Keratinocyte (primary cell): Measurements from ENCODE around the gene MPC1. TPM values are rescaled to one million over a fixed set of nuclear protein-coding genes. Genes with fewer than 3 reads are reported as not detected.
A peak's percentile ranks its signal among the peaks of the same experiment; 100 is the strongest.

Experiments used
- DNase-seq: peaks from one replicate; pipeline ENCODE4 v3.0.0-alpha.2; 2011; ENCODE audit warnings: low read depth, missing footprints, low spot score
- FAIRE-seq: peaks from 2 replicates; lab custom pipeline; 2011; peaks lifted over from hg19 to GRCh38; lab: Jason Lieb, UNC
- H2AFZ ChIP-seq: 2 replicates; pipeline ENCODE4 v1.6.0; 2012; ENCODE audit warnings: low read length, control low read depth, inconsistent platforms; ENCODE audit not compliant: control insufficient read depth
- H3K27ac ChIP-seq: 2 replicates; pipeline ENCODE4 v1.5.1; 2011; ENCODE audit warnings: low read length; ENCODE audit not compliant: control insufficient read depth, insufficient read depth
- H3K27me3 ChIP-seq: 3 replicates; pipeline ENCODE4 v1.6.0; 2011; ENCODE audit warnings: low read length; ENCODE audit not compliant: control insufficient read depth, insufficient read depth; ENCODE audit errors: extremely low read depth
- H3K36me3 ChIP-seq, 2 experiments: 2 replicates in 1 of 2; 3 replicates in 1 of 2; pipeline ENCODE4 v1.5.1; 2011; ENCODE audit warnings: low read length in 2 of 2, mild to moderate bottlenecking in 1 of 2; ENCODE audit not compliant: control insufficient read depth in 2 of 2, insufficient read depth in 2 of 2; ENCODE audit errors: extremely low read depth in 1 of 2
- H3K4me1 ChIP-seq: 3 replicates; pipeline ENCODE4 v1.5.1; 2011; ENCODE audit warnings: low read length; ENCODE audit not compliant: control insufficient read depth, insufficient read depth; ENCODE audit errors: extremely low read depth
- H3K4me2 ChIP-seq: 3 replicates; pipeline ENCODE4 v1.6.0; 2011; ENCODE audit warnings: low read depth, low read length; ENCODE audit not compliant: control insufficient read depth, insufficient read depth; ENCODE audit errors: extremely low read depth
- H3K4me3 ChIP-seq, 3 experiments: fragments of 200-600 bp in 1 of 3; sonication (generic) in 1 of 3; 2 replicates in 2 of 3; 3 replicates in 1 of 3; pipeline ENCODE4 v1.5.1; 2011 to 2016; ENCODE audit warnings: low read length in 3 of 3, mild to moderate bottlenecking in 3 of 3, control low read depth in 2 of 3, inconsistent platforms in 1 of 3, low read depth in 1 of 3, mixed read lengths in 1 of 3, mixed run types in 1 of 3, moderate library complexity in 1 of 3; ENCODE audit not compliant: control insufficient read depth in 2 of 3, insufficient read depth in 2 of 3; ENCODE audit errors: extremely low read depth in 1 of 3
- H3K79me2 ChIP-seq: 2 replicates; pipeline ENCODE4 v1.6.0; 2012; ENCODE audit warnings: low read length; ENCODE audit not compliant: control insufficient read depth, insufficient read depth
- H3K9ac ChIP-seq: 3 replicates; pipeline ENCODE4 v1.6.0; 2011; ENCODE audit warnings: low read length; ENCODE audit not compliant: control insufficient read depth, insufficient read depth; ENCODE audit errors: extremely low read depth
- H3K9me1 ChIP-seq: 3 replicates; pipeline ENCODE4 v1.6.0; 2011; ENCODE audit warnings: low read length; ENCODE audit not compliant: control insufficient read depth, insufficient read depth; ENCODE audit errors: extremely low read depth
- H3K9me3 ChIP-seq: 2 replicates; pipeline ENCODE4 v1.5.1; 2012; ENCODE audit warnings: low read depth, low read length; ENCODE audit not compliant: control insufficient read depth
- H4K20me1 ChIP-seq: 3 replicates; pipeline ENCODE4 v1.6.0; 2011; ENCODE audit warnings: low read length; ENCODE audit not compliant: control insufficient read depth, insufficient read depth; ENCODE audit errors: extremely low read depth
- EZH2 ChIP-seq: IDR thresholded peaks from one replicate; pipeline ENCODE4 v1.6.1; 2012; ENCODE audit warnings: inconsistent platforms, mild to moderate bottlenecking, low read length, moderate library complexity
- dilution Hi-C: fragments of 300-500 bp; cut with MboI; formaldehyde crosslinking; loops from one replicate; pipeline ENCODE4 v1.7.0; 2020; ENCODE audit warnings: low sequenced_read_pairs; ENCODE audit not compliant: extremely low pct_ligation_motif_present
- polyA plus RNA-seq, 5 experiments: library from polyadenylated mRNA; depleted of rRNA in 3 of 5; stranded (reverse) in 3 of 5; stranded (forward) in 1 of 5; unstranded in 1 of 5; fragments of >200 nt; gene quantifications; 1 replicate in 1 of 5; 2 replicates in 3 of 5; 3 replicates in 1 of 5; pipeline versions ENCODE4 v1.2.1 to v1.2.3, GENCODE V29; 2011 to 2012; ENCODE audit warnings: missing spikeins in 2 of 5, low read depth in 1 of 5, low replicate concordance in 1 of 5
- TF ChIP-seq, protein P1 (sequence below), 3 experiments: IDR thresholded peaks in 1 of 3; conservative IDR thresholded peaks in 1 of 3; optimal IDR thresholded peaks in 1 of 3; 2 replicates in 2 of 3; 3 replicates in 1 of 3; pipeline versions ENCODE3 to v1.5.1; 2011; ENCODE audit warnings: low read length in 3 of 3, mild to moderate bottlenecking in 3 of 3, moderate library complexity in 2 of 3, control low read depth in 1 of 3, inconsistent platforms in 1 of 3; ENCODE audit not compliant: insufficient read depth in 2 of 3; ENCODE audit errors: extremely low read depth in 1 of 3

The MPC1 gene
- polyA plus RNA-seq, 1 donor (not counting 4 experiments of a cell fraction or from before 2014, with no cell fraction given): 26.4 TPM

DNA sequence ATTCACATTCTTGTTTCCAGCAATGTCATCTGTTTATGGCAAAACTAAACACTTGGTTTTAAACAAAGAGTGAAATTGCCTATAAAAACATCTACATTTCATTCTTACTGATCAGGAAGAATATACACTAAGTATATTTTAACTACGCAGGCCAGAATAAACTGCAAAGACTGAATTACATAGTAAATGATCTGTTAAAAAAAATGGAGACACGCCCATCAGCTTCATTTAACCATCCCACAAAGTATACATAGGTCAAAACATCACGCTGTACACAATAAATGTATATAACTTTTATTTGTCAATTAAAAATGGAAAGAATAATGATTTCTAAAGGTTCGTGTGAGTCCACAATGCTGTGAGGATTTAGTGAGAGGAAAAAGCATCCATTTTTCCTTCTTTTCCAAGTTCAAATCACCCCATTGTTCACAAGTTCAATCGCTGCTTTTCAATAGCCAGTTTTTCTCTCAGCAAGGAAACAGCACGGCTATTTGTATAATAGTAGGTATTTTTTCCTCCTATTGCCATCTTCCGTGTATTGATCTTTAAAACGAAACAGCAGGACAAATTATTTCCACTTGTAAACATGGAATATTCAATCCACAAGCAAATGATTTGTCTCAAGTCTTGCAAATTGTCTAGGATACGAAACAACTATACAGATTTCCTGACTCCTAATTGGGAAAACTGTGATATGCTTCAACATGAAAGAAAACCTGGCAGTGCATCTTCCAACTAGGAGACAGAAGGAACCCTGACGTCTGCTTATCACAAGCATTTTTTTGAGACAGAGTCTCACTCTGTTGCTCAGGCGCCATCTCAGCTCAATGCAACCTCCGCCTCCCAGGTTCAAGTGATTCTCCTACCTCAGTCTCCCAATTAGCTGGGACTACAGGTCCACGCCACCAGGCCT, 51.0 kb downstream of the MPC1 start:
- no peak overlapping the region for H3K4me3 ChIP-seq
- FAIRE-seq (no peak), DNase-seq (no peak)
- no peaks in the 10 kb centered on the region for H3K27me3 ChIP-seq
- H3K9me3 ChIP-seq: no peaks in the 10 kb centered on the region
- no peak overlapping the region for H2AFZ ChIP-seq
- TF ChIP-seq, protein P1, sequence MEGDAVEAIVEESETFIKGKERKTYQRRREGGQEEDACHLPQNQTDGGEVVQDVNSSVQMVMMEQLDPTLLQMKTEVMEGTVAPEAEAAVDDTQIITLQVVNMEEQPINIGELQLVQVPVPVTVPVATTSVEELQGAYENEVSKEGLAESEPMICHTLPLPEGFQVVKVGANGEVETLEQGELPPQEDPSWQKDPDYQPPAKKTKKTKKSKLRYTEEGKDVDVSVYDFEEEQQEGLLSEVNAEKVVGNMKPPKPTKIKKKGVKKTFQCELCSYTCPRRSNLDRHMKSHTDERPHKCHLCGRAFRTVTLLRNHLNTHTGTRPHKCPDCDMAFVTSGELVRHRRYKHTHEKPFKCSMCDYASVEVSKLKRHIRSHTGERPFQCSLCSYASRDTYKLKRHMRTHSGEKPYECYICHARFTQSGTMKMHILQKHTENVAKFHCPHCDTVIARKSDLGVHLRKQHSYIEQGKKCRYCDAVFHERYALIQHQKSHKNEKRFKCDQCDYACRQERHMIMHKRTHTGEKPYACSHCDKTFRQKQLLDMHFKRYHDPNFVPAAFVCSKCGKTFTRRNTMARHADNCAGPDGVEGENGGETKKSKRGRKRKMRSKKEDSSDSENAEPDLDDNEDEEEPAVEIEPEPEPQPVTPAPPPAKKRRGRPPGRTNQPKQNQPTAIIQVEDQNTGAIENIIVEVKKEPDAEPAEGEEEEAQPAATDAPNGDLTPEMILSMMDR (optimal IDR thresholded peaks at IDR 0.05 in 1 of 3, IDR thresholded peaks at IDR 0.05 in 1 of 3, conservative IDR thresholded peaks at IDR 0.05 in 1 of 3; ENCODE audit: extremely low read depth in 1 of 3, insufficient read depth in 2 of 3, low read length in 3 of 3): no peak
- TF ChIP-seq EZH2: no peak
- no peak overlapping the region for H3K27ac ChIP-seq
- dilution Hi-C loops: no loop called here
- H3K36me3 ChIP-seq: peaks cover 14 to 19% of the 10 kb centered on the region in 2 experiments
- no peak overlapping the region for H3K9ac ChIP-seq
- peaks cover 81% of the 10 kb centered on the region for H3K79me2 ChIP-seq
- H4K20me1 ChIP-seq: peaks cover 8% of the 10 kb centered on the region
- no peaks in the 10 kb centered on the region for H3K4me1 ChIP-seq
- no peak overlapping the region for H3K4me2 ChIP-seq
- no peaks in the 10 kb centered on the region for H3K9me1 ChIP-seq

- dilution Hi-C loops: no loop called here
- H3K9ac ChIP-seq: no peak overlapping the region
- no peak overlapping the region for H3K27ac ChIP-seq
- no peak overlapping the region for H3K4me3 ChIP-seq
- H3K4me1 ChIP-seq: no peaks in the 10 kb centered on the region
- DNase-seq: no peak
- no peak overlapping the region for H3K4me2 ChIP-seq
- peaks cover 15 to 21% of the 10 kb centered on the region in 2 experiments for H3K36me3 ChIP-seq
- no peak for FAIRE-seq
- no peak for TF ChIP-seq EZH2
- TF ChIP-seq, protein P1 (optimal IDR thresholded peaks at IDR 0.05 in 1 of 3, IDR thresholded peaks at IDR 0.05 in 1 of 3, conservative IDR thresholded peaks at IDR 0.05 in 1 of 3; ENCODE audit: extremely low read depth in 1 of 3, insufficient read depth in 2 of 3, low read length in 3 of 3): peak in 1 of 3 experiments; percentile 9
- H3K79me2 ChIP-seq: peaks cover 74% of the 10 kb centered on the region
- no peaks in the 10 kb centered on the region for H3K9me3 ChIP-seq
- H3K27me3 ChIP-seq: no peaks in the 10 kb centered on the region
- H2AFZ ChIP-seq: no peak overlapping the region
- no peaks in the 10 kb centered on the region for H3K9me1 ChIP-seq
- H4K20me1 ChIP-seq: peaks cover 6% of the 10 kb centered on the region
Measured at GRCh38 chr6:166330612-166331011, 52.1 kb downstream of the MPC1 start.
